Left hindlimb (tissue), 1 donor: ENCODE measurements around the gene ERICH4.
"Not testable (repeated sequence)": the region's sequence is repeated elsewhere in the genome, so short reads cannot be mapped to it uniquely, and the experiment has no call there.

ENCODE experiments used
- DNase-seq: peaks from one replicate; pipeline ENCODE4 v3.0.0-alpha.2; 2018

Gene ERICH4

GRCh38 chr19:41478875-41479756 is 36.2 kb downstream of the ERICH4 start:
- DNase-seq: no peak

GRCh38 chr19:41479757-41480191 is 36.8 kb downstream of the ERICH4 start:
- no peak for DNase-seq

GRCh38 chr19:41480336-41480735 is 37.4 kb downstream of the ERICH4 start:
- DNase-seq: no peak

- DNase-seq: no peak
Measured at GRCh38 chr19:41484822-41485221, 41.9 kb downstream of the ERICH4 start.

- not testable (repeated sequence) for DNase-seq
Measured at GRCh38 chr19:41486953-41487352, 44.0 kb downstream of the ERICH4 start.

GRCh38 chr19:41492843-41493242 is 49.9 kb downstream of the ERICH4 start:
- DNase-seq: no peak
